ENCODE data around the gene RAB4A. TPM values are rescaled to one million over a fixed set of nuclear protein-coding genes. Genes with fewer than 3 reads are reported as not detected.

RAB4A gene
- total RNA-seq, 4 donors from 2014 or later = 24.1 to 50.7 (median 43.0) TPM

- no peak overlapping the region for H3K27ac ChIP-seq
- intact Hi-C loops (cut with DNase I) = no loop called here
- 86 to 93% methylated on average over 5 of the region's 5 CpGs for WGBS, 2 donors
- TF ChIP-seq CTCF (IDR thresholded peaks at IDR 0.05) (no peak), POLR2A (IDR thresholded peaks at IDR 0.05) (no peak)
- H3K4me3 ChIP-seq = no peak overlapping the region
- H3K9me3 ChIP-seq = no peaks in the 10 kb centered on the region
- peaks cover 0 to 89% (median 17%) of the 10 kb centered on the region in 3 donors for H3K36me3 ChIP-seq
- no peaks in the 10 kb centered on the region for H3K27me3 ChIP-seq
- no peak for DNase-seq
- H3K4me1 ChIP-seq = peaks cover 0 to 9% (median 6%) of the 10 kb centered on the region in 3 donors
Observed at GRCh38 chr1:229298887-229299503, 28.1 kb downstream of the RAB4A start.

GRCh38 chr1:229300099-229300757 is 29.3 kb downstream of the RAB4A start:
- H3K9me3 ChIP-seq = no peaks in the 10 kb centered on the region
- no peak for DNase-seq
- intact Hi-C loops (cut with DNase I) = no loop called here
- H3K36me3 ChIP-seq = peaks cover 0 to 91% (median 17%) of the 10 kb centered on the region in 3 donors
- no peaks in the 10 kb centered on the region for H3K27me3 ChIP-seq
- no peak for TF ChIP-seq CTCF (IDR thresholded peaks at IDR 0.05)
- no peak for TF ChIP-seq POLR2A (IDR thresholded peaks at IDR 0.05)
- 85 to 87% methylated on average over 5 to 6 of the region's 6 CpGs for WGBS, 2 donors
- no peak overlapping the region for H3K27ac ChIP-seq
- H3K4me3 ChIP-seq = no peak overlapping the region
- H3K4me1 ChIP-seq = peaks cover 0 to 9% (median 6%) of the 10 kb centered on the region in 3 donors

GRCh38 chr1:229302740-229303139 is 31.8 kb downstream of the RAB4A start:
- WGBS, 2 donors = 96 to 100% methylated on average over 6 to 8 of the region's 8 CpGs
- TF ChIP-seq POLR2A (IDR thresholded peaks at IDR 0.05) (no peak), CTCF (IDR thresholded peaks at IDR 0.05) (no peak)
- no peaks in the 10 kb centered on the region for H3K9me3 ChIP-seq
- peaks cover 0 to 92% (median 17%) of the 10 kb centered on the region in 3 donors for H3K36me3 ChIP-seq
- no peak for DNase-seq
- intact Hi-C loops (cut with DNase I) = no loop called here
- no peak overlapping the region for H3K27ac ChIP-seq
- no peaks in the 10 kb centered on the region for H3K4me1 ChIP-seq
- no peak overlapping the region for H3K4me3 ChIP-seq
- H3K27me3 ChIP-seq = no peaks in the 10 kb centered on the region

- Histone ChIP-seq H3K4me3 (no peak overlapping the region), H3K9me3 (no peaks in the 10 kb centered on the region), H3K36me3 (peaks cover 0 to 92% (median 17%) of the 10 kb centered on the region in 3 donors), H3K27me3 (no peaks in the 10 kb centered on the region), H3K27ac (no peak overlapping the region), H3K4me1 (no peaks in the 10 kb centered on the region)
- TF ChIP-seq CTCF (IDR thresholded peaks at IDR 0.05) = no peak
- no peak for TF ChIP-seq POLR2A (IDR thresholded peaks at IDR 0.05)
- 83 to 89% methylated on average over 4 of the region's 4 CpGs for WGBS, 2 donors
- intact Hi-C loops (cut with DNase I) = no loop called here
- DNase-seq = no peak
Observed at GRCh38 chr1:229303855-229304254, 32.9 kb downstream of the RAB4A start.

GRCh38 chr1:229305392-229305791 is 34.5 kb downstream of the RAB4A start:
- H3K4me1 ChIP-seq = no peaks in the 10 kb centered on the region
- H3K36me3 ChIP-seq = peaks cover 0 to 92% (median 6%) of the 10 kb centered on the region in 3 donors
- no peak for DNase-seq
- H3K27me3 ChIP-seq = no peaks in the 10 kb centered on the region
- intact Hi-C loops (cut with DNase I) = no loop called here
- no peaks in the 10 kb centered on the region for H3K9me3 ChIP-seq
- H3K27ac ChIP-seq = no peak overlapping the region
- TF ChIP-seq CTCF (IDR thresholded peaks at IDR 0.05) (no peak), POLR2A (IDR thresholded peaks at IDR 0.05) (no peak)
- WGBS, 2 donors = 72 to 80% methylated on average over 2 of the region's 2 CpGs
- H3K4me3 ChIP-seq = no peak overlapping the region

Measured in esophagus squamous epithelium (tissue), 5 donors.